Naive thymus-derived CD4-positive, alpha-beta T cell (primary cell): Measurements from ENCODE around the gene FLNC. TPM values are rescaled to one million over a fixed set of nuclear protein-coding genes. Genes with fewer than 3 reads are reported as not detected.

Source experiments
- ATAC-seq: fragments of 150-1000 bp; cut with Tn5 transposase; 2 replicates; pipeline ENCODE4 v1.10.0; 2021; ENCODE audit warnings: mild to moderate bottlenecking, moderate library complexity
- CTCF ChIA-PET: fragments of 350-600 bp; sonication (Branson Sonifier 250); formaldehyde crosslinking; loops from one replicate; lab custom pipeline; 2021; ENCODE audit warnings: antibody characterized with exemption; lab: Charles Lee
- POLR2A ChIA-PET: fragments of 350-600 bp; sonication (Branson Sonifier 250); formaldehyde crosslinking; loops from one replicate; lab custom pipeline; 2021; ENCODE audit warnings: antibody characterized with exemption, inconsistent platforms; lab: Charles Lee
- DNase-seq, 9 donors: peaks; one replicate each; pipeline versions ENCODE4 v3.0.0 to v3.0.0-alpha.2; 2020 to 2022; ENCODE audit warnings: mixed read lengths in 1 of 9
- H3K27ac ChIP-seq: one replicate; pipeline ENCODE4 v1.7.0; 2013; ENCODE audit warnings: mild to moderate bottlenecking, low read depth, low read length, moderate library complexity
- H3K27me3 ChIP-seq, 2 donors: one replicate each; pipeline ENCODE4 v1.7.0; 2013; ENCODE audit warnings: low read length in 2 of 2, mild to moderate bottlenecking in 2 of 2, moderate library complexity in 2 of 2; ENCODE audit not compliant: control insufficient read depth in 2 of 2, insufficient read depth in 2 of 2
- H3K36me3 ChIP-seq, 3 experiments: 1 replicate in 2 of 3; 2 replicates in 1 of 3; pipeline ENCODE4 v1.7.0; 2013; ENCODE audit warnings: low read length in 3 of 3, mild to moderate bottlenecking in 3 of 3, moderate library complexity in 1 of 3; ENCODE audit not compliant: insufficient read depth in 3 of 3, control insufficient read depth in 2 of 3
- H3K4me1 ChIP-seq, 2 donors: one replicate each; pipeline ENCODE4 v1.7.0; 2013; ENCODE audit warnings: low read length in 2 of 2, mild to moderate bottlenecking in 2 of 2, moderate library complexity in 1 of 2; ENCODE audit not compliant: control insufficient read depth in 2 of 2, insufficient read depth in 2 of 2
- H3K4me3 ChIP-seq: 2 replicates; pipeline ENCODE4 v1.7.0; 2013; ENCODE audit warnings: mild to moderate bottlenecking, low read length
- H3K9me3 ChIP-seq, 3 experiments: 1 replicate in 2 of 3; 2 replicates in 1 of 3; pipeline ENCODE4 v1.7.0; 2013; ENCODE audit warnings: low read length in 3 of 3; ENCODE audit not compliant: control insufficient read depth in 2 of 3
- H3K27ac Mint-ChIP-seq, 9 donors: one replicate each; pipeline ENCODE4 v1.8.0; 2020 to 2022; ENCODE audit warnings: mixed read lengths in 9 of 9, mild to moderate bottlenecking in 8 of 9, moderate library complexity in 5 of 9, inconsistent platforms in 2 of 9
- H3K27me3 Mint-ChIP-seq, 5 donors: one replicate each; pipeline ENCODE4 v1.8.0; 2021 to 2022; ENCODE audit warnings: mixed read lengths in 5 of 5, mild to moderate bottlenecking in 1 of 5
- H3K36me3 Mint-ChIP-seq, 5 donors: one replicate each; pipeline ENCODE4 v1.8.0; 2020 to 2022; ENCODE audit warnings: mixed read lengths in 5 of 5, mild to moderate bottlenecking in 3 of 5, inconsistent platforms in 1 of 5
- H3K4me1 Mint-ChIP-seq, 7 donors: one replicate each; pipeline ENCODE4 v1.8.0; 2020 to 2022; ENCODE audit warnings: mixed read lengths in 7 of 7, mild to moderate bottlenecking in 3 of 7, inconsistent platforms in 1 of 7
- H3K4me3 Mint-ChIP-seq, 10 donors: one replicate each; pipeline ENCODE4 v1.8.0; 2020 to 2022; ENCODE audit warnings: mild to moderate bottlenecking in 10 of 10, mixed read lengths in 10 of 10, moderate library complexity in 6 of 10, inconsistent platforms in 2 of 10
- H3K9me3 Mint-ChIP-seq, 11 donors: one replicate each; pipeline ENCODE4 v1.8.0; 2020 to 2022; ENCODE audit warnings: mixed read lengths in 11 of 11, mild to moderate bottlenecking in 4 of 11, inconsistent platforms in 1 of 11, moderate library complexity in 1 of 11
- intact Hi-C, 2 donors: fragments of 100-400 bp; cut with micrococcal nuclease; formaldehyde crosslinking; loops; one replicate each; pipeline ENCODE4 v1.15.1; 2023
- polyA plus RNA-seq, 2 donors: library from polyadenylated mRNA; unstranded; fragments of 300-500 nt; fragmentation: Illumina TruSeq; gene quantifications; one replicate each; pipeline ENCODE4 v1.2.3, GENCODE V29; 2021
- total RNA-seq, 6 experiments: library from RNA in 5 of 6; stranded (reverse) in 5 of 6; gene quantifications; 1 replicate in 5 of 6; 2 replicates in 1 of 6; pipeline ENCODE4 v1.2.3 and lab custom pipeline; 2021 to 2026

The FLNC gene
- total and polyA plus RNA-seq, 7 experiments from 2014 or later, result 0.05 to 0.19 TPM; not detected in 5

DNA sequence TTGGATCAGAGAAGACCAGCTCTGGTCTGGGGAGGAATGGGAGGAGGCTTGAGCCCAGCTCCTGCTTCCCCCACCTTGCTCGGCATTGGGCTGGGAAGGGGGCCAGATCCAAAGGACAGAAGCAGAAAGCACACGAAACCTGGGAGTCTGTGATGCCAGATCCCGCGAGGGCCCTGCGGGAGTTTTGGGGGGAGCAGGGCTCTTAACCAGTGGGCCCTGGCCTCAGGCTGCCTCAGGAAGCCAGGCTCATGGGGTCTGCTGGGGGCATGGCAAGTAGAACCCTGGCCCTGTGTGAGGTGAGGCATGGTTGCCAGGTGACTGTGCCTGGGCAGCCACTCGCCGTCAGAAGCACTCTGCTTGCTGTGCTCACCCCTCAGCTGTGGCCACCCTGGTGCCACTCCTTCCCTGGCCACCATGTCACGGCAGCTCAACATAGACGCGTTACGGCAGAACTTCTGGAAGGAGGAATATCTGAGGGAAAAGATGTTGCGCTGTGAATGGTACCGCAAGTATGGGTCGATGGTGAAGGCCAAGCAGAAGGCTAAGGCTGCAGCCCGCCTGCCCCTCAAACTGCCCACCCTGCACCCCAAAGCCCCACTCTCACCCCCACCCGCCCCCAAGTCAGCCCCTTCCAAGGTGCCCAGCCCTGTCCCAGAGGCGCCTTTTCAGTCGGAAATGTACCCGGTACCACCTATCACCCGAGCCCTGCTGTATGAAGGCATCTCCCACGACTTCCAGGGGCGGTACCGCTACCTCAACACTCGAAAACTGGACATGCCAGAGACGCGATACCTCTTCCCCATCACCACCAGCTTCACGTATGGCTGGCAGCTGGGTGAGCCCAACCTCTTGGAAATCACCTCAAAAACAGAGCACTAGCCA is 36.0 kb downstream of the FLNC start:
- H3K9me3 Mint-ChIP-seq, result no peaks in the 10 kb centered on the region
- Histone ChIP-seq H3K36me3 (peaks cover 0 to 19% (median 0%) of the 10 kb centered on the region in 3 experiments), H3K27me3 (no peaks in the 10 kb centered on the region), H3K27ac (no peak overlapping the region), H3K4me1 (peaks cover 15 to 17% of the 10 kb centered on the region in 2 donors), H3K9me3 (no peaks in the 10 kb centered on the region), H3K4me3 (no peak overlapping the region)
- DNase-seq (no peak), ATAC-seq (no peak)
- H3K27ac Mint-ChIP-seq, result peak overlapping the region in 1 of 9 donors; percentile 55
- ChIA-PET POLR2A (no interaction called here), CTCF (interaction anchor here (1.3 kb wide), 1 partner anchor 17 kb away, joined by 3 read pairs; no protein-coding TSS in a partner anchor)
- peaks cover 0 to 14% (median 5%) of the 10 kb centered on the region in 5 donors for H3K36me3 Mint-ChIP-seq
- peak overlapping the region in 4 of 10 donors; percentile 15 to 60 (median 38) for H3K4me3 Mint-ChIP-seq
- peaks cover 26 to 45% (median 38%) of the 10 kb centered on the region in 7 donors for H3K4me1 Mint-ChIP-seq
- intact Hi-C loops, result loop anchor here (10.0 kb wide), 2 partner anchors 331 to 1211 kb away; partner anchors contain the start of gene SND1 (in 1 of the 2)
- H3K27me3 Mint-ChIP-seq, result peaks cover 0 to 26% (median 0%) of the 10 kb centered on the region in 5 donors

DNA sequence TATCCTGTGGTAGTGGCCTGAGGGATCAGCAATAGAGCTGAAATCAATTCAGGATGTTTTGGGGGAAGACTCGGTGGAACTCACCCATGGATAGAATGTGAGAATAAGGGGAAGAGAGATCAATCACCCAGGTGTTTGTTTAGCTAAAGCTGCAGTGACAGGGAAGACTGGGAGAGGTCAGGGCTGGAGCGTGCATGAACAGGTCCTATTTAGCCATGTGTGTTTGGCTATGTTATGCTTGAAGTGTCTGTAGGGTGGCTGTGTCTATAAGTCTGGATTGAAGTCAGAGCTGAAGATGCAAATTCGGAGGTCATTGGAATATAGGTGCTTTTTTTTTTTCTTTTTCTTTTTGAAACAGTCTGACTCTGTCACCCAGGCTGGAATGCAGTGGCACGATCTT is 37.0 kb downstream of the FLNC start:
- Histone ChIP-seq H3K27me3 (no peaks in the 10 kb centered on the region), H3K9me3 (no peaks in the 10 kb centered on the region), H3K27ac (no peak overlapping the region), H3K36me3 (peaks cover 0 to 19% (median 0%) of the 10 kb centered on the region in 3 experiments), H3K4me1 (peaks cover 12 to 13% of the 10 kb centered on the region in 2 donors), H3K4me3 (no peak overlapping the region)
- no peak for DNase-seq
- Mint-ChIP-seq H3K4me1 (peaks cover 23 to 46% (median 34%) of the 10 kb centered on the region in 7 donors), H3K27me3 (peaks cover 0 to 34% (median 0%) of the 10 kb centered on the region in 5 donors), H3K27ac (no peak overlapping the region), H3K36me3 (peaks cover 0 to 14% (median 5%) of the 10 kb centered on the region in 5 donors), H3K4me3 (peak overlapping the region in 5 of 10 donors; percentile 1 to 45 (median 19)), H3K9me3 (no peaks in the 10 kb centered on the region)
- ATAC-seq, result no peak
- intact Hi-C loops, result loop anchor here (10.0 kb wide), 2 partner anchors 332 to 1212 kb away; partner anchors contain the start of gene SND1 (in 1 of the 2)
- POLR2A ChIA-PET, result no interaction called here
- CTCF ChIA-PET, result interaction anchor here (0.5 to 1.2 kb wide), 2 partner anchors 16 to 40 kb away, joined by 3 read pairs; no protein-coding TSS in a partner anchor

DNA sequence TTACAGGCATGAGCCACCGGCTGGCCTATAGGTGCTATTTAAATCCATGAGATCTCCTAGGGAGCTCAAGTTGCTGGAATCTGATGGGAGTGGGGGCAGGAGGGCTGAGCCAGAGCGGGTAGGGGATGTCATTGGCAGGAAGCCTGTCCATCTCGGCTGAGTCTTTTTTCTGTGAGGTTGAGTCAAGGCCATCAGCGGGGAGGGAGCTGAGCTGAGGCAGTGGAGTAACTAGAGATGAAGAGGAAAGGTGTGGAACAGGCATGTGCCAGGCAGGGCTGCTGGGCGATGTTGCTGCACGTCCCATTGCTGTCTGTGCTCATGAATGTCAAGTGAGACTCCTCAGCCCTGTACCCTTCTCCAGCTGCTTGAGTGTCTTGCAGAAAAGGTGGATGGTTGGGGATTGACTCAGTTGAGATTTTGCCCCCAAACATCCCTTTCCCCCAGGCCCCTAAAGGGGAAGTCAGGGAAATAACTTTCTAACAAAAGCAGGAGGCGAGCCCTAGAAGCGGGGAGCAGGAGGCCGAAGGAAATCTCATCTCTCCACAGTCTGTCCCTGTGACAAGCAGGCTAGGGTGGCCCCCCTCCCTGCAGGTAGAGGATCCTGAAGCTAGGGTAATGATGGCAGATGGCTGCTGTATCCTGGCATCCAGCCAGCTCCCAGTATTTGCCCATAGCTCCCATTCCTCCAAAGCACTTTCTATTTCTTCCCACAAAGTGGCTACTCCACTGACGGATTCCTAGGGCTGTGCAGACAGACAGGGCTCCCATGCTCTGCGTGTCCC is 37.8 kb downstream of the FLNC start:
- H3K4me3 ChIP-seq, result no peak overlapping the region
- H3K9me3 Mint-ChIP-seq, result no peaks in the 10 kb centered on the region
- H3K27me3 Mint-ChIP-seq, result peaks cover 0 to 32% (median 0%) of the 10 kb centered on the region in 5 donors
- no peak overlapping the region for H3K27ac ChIP-seq
- ChIA-PET POLR2A (no interaction called here), CTCF (interaction anchor here (1.2 kb wide), 1 partner anchor 15 kb away, joined by 3 read pairs; no protein-coding TSS in a partner anchor)
- DNase-seq (no peak), ATAC-seq (no peak)
- H3K4me1 Mint-ChIP-seq, result peaks cover 17 to 39% (median 31%) of the 10 kb centered on the region in 7 donors
- peaks cover 0 to 11% (median 5%) of the 10 kb centered on the region in 5 donors for H3K36me3 Mint-ChIP-seq
- intact Hi-C loops, result loop anchor here (10.0 kb wide), 2 partner anchors 333 to 1213 kb away; partner anchors contain the start of gene SND1 (in 1 of the 2)
- no peak overlapping the region for H3K27ac Mint-ChIP-seq
- H3K27me3 ChIP-seq, result no peaks in the 10 kb centered on the region
- H3K4me1 ChIP-seq, result peaks cover 11 to 12% of the 10 kb centered on the region in 2 donors
- H3K36me3 ChIP-seq, result peaks cover 0 to 16% (median 0%) of the 10 kb centered on the region in 3 experiments
- H3K9me3 ChIP-seq, result no peaks in the 10 kb centered on the region
- peak overlapping the region in 9 of 10 donors; percentile 48 to 81 (median 67) for H3K4me3 Mint-ChIP-seq

DNA sequence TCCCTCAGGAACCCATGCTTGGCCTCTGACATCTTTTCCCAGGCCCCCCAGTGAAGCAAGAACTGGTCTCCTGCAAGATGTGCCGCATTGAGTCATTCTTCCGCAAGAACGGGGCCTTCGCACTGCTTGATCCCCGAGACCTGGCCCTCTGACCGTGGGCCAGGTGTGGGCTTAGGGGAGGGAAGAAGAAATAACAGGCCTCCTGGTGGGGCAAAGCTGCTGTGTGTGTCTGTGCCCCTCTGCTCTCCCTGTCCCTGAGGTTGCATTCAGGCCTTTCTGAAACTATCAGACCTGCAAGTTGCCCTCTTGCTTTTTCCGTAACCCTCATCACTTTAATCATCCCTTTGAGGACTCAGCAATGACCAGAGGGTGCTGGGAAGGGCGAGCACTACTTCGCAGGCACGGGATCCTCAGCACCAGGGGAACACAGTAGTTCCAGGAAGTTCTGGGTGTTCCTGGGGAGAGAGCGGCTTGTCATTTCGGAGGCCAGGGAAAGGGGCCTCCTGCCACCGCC is 38.5 kb downstream of the FLNC start:
- peaks cover 0 to 16% (median 0%) of the 10 kb centered on the region in 3 experiments for H3K36me3 ChIP-seq
- no peak overlapping the region for H3K27ac Mint-ChIP-seq
- no peaks in the 10 kb centered on the region for H3K27me3 ChIP-seq
- intact Hi-C loops, result loop anchor here (1.0 to 10.0 kb wide), 3 partner anchors 15 to 1214 kb away; partner anchors contain the start of gene SND1 (in 1 of the 2)
- H3K36me3 Mint-ChIP-seq, result peaks cover 0 to 11% (median 5%) of the 10 kb centered on the region in 5 donors
- no peaks in the 10 kb centered on the region for H3K9me3 Mint-ChIP-seq
- peaks cover 15 to 37% (median 29%) of the 10 kb centered on the region in 7 donors for H3K4me1 Mint-ChIP-seq
- ChIA-PET POLR2A (no interaction called here), CTCF (no interaction called here)
- no peaks in the 10 kb centered on the region for H3K9me3 ChIP-seq
- peaks cover 0 to 32% (median 0%) of the 10 kb centered on the region in 5 donors for H3K27me3 Mint-ChIP-seq
- H3K4me3 ChIP-seq, result peak overlapping the region; percentile 56
- H3K4me3 Mint-ChIP-seq, result peak overlapping the region; percentile 47 to 81 (median 67)
- H3K4me1 ChIP-seq, result peaks cover 7% of the 10 kb centered on the region in 2 donors
- ATAC-seq (peak; percentile 1), DNase-seq (no peak)
- H3K27ac ChIP-seq, result no peak overlapping the region

DNA sequence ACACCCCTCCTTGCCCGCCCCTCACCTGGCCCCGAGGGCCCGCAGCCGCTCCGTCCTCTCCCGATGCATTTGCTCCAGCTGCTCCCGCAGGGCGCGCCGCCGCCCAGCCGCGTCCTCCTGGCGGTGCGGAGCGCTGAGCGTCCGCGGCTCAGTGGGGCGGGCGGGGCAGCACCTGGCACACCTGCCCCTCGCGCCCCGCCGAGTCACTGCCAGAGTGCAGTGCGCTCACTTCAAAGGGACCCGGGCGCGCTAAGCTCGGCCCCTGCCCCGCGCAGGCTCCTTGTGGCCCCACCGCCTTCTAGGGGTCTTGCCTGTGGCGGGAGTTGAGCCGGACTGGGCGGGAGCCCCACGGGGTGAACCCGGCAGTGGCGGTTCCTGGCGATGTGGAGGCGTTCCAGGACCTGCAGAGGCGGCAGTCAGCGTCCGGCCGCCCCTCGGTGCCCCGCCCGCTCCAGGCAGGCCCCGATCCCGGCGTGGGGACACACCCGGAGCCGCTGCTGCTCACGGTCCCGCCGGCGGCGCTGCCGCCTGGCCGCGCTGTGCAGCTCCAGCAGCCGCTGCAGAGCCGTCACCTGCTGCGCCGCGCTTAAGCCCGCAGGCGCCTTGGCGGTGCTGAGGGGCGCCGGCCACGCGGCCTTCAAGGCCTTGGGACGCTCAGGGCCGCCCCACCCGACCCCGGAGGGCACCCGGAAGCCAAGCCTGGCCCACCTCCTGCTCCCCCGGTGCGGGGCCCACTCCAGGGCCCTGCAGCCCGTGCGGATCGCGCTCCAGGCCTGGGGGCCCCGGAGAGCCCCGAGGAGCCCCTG is 39.1 kb downstream of the FLNC start:
- Histone ChIP-seq H3K27me3 (no peaks in the 10 kb centered on the region), H3K36me3 (peaks cover 0 to 16% (median 0%) of the 10 kb centered on the region in 3 experiments), H3K9me3 (no peaks in the 10 kb centered on the region), H3K27ac (peak overlapping the region; percentile 18), H3K4me3 (peak overlapping the region; percentile 56), H3K4me1 (peaks cover under 1 to 4% of the 10 kb centered on the region in 2 donors)
- no peak overlapping the region for H3K27ac Mint-ChIP-seq
- CTCF ChIA-PET, result no interaction called here
- no peaks in the 10 kb centered on the region for H3K9me3 Mint-ChIP-seq
- DNase-seq, result peak; percentile 18 to 63 (median 38)
- H3K4me1 Mint-ChIP-seq, result peaks cover 11 to 34% (median 23%) of the 10 kb centered on the region in 7 donors
- peaks cover 0 to 11% (median 5%) of the 10 kb centered on the region in 5 donors for H3K36me3 Mint-ChIP-seq
- H3K27me3 Mint-ChIP-seq, result peaks cover 0 to 32% (median 0%) of the 10 kb centered on the region in 5 donors
- intact Hi-C loops, result loop anchor here (1.0 to 10.0 kb wide), 3 partner anchors 14 to 1215 kb away; partner anchors contain the start of gene SND1 (in 1 of the 2)
- H3K4me3 Mint-ChIP-seq, result peak overlapping the region; percentile 47 to 81 (median 67)
- POLR2A ChIA-PET, result no interaction called here
- peak; percentile 84 for ATAC-seq
